Stimulated activated CD4-positive, alpha-beta T cell treated with anti-CD3 and anti-CD28 coated beads, Interleukin-12 subunit alpha, Interleukin-12 subunit beta, amount 100 ng/mL, for 48 hours (primary cell): Measurements from ENCODE around the gene TMEM138.

ENCODE experiments used
- DNase-seq, 3 donors: peaks; one replicate each; pipeline ENCODE4 v3.0.0-alpha.2; 2020; ENCODE audit warnings: low read depth in 2 of 3, low spot score in 1 of 3

The TMEM138 gene

DNA sequence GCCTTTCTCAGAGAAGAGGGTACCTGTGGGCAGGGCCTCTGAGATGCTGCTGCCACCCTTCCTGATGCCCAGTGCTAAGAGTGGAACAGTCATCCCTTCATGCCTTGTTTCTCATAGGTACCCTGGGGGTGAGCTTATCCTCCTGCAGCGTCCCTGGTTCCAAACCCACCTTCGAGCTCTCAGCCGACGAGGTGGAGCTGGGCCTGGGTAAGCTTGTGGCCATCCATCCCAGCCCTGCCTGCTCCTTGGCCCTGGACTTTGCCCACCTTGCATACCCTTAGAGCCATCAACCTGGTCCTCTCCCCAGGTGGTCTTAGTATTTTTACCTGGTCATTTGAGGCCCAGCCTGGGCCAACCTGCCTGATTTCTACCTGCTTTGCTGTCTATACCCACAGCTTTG is 20.5 kb upstream of the TMEM138 start:
- DNase-seq, result no peak

DNA sequence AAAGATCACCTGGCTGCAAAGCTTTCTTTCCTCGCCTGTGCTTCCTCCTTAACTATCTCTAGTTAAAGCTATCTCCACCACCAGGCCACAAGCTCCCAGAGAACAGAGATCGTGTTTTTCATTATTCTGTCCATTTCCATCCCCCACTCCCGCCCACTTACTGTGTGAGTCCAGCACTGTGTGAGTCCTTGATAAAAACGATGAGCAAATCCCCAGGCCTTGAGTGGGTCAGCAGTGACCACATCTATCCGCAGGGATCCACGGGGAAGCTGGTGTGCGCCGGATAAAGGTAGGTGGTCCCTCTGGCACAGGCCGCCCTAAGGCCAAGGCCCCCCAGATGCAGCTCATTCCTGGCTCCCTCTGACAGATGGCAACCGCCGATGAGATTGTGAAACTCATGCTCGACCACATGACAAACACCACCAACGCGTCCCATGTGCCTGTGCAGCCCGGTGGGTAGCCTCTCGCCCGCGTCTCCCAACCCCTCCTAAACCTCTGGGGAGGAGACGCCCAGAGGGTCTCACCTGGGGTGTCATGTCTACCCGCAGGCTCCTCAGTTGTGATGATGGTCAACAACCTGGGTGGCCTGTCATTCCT is 19.9 kb upstream of the TMEM138 start:
- DNase-seq, result no peak

DNA sequence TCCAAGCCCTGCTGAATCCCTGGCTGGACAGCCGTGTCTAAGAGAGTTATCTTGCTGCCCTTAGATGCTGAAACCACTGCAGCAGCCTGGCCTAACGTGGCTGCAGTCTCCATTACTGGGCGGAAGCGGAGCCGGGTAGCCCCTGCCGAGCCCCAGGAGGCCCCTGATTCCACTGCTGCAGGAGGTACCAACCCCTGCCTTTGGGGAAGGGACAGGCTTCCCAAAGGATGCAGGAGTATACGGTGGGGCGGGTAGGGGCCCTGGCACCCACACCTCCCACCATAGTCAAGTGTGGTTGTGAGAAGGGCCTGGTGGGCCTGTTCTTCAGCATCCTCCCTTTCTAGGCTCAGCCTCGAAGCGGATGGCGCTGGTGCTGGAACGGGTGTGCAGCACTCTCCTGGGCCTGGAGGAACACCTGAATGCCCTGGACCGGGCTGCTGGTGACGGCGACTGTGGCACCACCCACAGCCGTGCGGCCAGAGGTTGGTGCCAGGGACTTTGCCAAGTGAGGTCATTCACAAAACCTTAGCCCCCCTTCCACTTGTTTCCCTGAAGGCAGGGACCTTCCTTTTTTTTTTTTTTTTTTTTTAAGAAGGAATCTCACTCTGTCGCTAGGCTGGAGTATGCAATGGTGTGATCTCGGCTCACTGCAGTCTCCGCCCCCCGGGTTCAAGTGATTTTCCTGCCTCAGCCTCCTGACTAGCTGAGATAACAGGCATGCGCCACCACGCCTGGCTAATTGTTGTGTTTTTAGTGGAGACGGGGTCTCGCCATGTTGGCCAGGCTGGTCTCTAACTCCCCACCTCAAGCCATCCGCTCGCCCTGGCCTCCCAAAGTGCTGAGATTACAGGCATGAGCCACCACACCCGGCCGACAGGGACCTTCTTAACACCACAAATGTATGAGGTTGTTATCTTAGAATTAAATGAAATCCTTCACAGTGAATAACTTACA is 18.1 kb upstream of the TMEM138 start:
- DNase-seq, result no peak

DNA sequence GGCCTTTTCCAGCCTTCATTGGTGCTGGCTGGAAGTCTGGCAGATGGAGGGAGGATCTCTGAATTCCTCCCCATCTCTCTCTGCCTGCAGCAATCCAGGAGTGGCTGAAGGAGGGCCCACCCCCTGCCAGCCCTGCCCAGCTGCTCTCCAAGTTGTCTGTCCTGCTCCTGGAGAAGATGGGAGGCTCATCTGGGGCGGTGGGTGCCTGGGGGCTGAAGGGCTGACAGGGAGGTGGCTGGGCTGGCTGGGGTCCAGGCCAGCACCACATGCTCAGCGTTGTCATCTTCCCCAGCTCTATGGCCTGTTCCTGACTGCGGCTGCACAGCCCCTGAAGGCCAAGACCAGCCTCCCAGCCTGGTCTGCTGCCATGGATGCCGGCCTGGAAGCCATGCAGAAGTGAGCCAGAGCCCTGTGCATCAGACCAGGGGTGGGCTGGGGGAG is 17.0 kb upstream of the TMEM138 start:
- no peak for DNase-seq

DNA sequence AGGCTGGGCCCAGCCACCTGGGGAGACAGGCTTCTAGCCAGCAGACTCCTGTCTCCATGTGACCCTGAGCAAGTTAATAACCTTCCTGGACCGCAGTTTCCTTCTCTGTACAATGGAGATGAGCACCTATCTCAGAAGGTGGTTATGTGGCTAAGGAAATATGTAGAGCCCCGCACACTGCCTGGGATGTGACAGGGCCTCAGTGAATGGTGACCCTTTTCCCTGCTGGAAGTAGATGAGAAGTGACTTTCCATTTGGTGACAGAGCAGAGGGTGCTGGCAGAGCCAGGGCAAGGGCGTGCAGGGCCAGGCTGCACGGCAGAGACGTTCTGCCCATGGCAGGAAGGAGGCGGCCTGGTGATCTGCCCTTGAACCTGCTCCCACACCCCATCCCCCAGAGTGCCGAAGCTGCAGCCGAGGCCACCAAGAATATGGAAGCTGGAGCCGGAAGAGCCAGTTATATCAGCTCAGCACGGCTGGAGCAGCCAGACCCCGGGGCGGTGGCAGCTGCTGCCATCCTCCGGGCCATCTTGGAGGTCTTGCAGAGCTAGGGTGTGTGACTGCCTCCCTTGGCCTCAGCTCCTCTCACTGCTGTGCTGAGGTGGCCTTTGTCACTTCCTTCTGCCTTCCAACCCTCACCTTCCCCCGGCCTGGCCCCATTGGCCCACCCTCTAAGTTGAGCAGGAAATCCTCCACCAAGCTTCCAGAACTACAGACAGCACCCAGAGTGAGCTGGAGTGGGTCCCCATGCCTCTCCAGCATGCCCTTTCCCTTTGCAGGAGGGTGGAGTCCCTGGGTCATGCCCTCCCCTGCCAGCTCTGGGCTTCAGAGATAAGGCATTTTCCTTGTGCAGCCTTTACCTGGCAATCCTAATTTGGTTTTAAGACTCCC is 16.0 kb upstream of the TMEM138 start:
- no peak for DNase-seq

DNA sequence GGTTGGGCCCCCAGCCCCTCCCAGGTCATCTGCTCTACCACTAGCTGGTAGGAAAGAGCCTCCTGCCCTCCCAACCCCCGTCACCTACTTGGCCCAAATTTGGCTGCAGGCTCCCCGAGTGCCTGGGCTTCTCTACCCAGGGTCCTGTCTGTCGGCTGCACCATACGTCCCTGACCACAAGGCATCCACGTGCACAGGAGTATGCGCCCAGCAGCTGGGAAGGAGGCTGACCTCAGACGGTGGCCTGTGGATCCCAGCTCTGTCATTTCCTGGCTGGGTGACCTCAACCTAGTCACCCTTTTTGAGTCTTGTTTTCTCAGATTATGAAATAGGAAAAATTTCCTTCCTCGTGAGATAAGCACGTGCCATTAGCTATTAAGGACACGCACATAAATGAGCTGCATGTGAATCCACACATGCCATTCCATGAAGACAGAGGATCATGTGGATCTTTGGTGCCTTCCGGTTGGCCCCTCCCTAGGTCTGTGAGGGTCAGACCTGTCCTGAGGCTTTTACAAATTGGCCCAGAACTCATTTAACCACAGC is 14.2 kb upstream of the TMEM138 start:
- no peak for DNase-seq

DNA sequence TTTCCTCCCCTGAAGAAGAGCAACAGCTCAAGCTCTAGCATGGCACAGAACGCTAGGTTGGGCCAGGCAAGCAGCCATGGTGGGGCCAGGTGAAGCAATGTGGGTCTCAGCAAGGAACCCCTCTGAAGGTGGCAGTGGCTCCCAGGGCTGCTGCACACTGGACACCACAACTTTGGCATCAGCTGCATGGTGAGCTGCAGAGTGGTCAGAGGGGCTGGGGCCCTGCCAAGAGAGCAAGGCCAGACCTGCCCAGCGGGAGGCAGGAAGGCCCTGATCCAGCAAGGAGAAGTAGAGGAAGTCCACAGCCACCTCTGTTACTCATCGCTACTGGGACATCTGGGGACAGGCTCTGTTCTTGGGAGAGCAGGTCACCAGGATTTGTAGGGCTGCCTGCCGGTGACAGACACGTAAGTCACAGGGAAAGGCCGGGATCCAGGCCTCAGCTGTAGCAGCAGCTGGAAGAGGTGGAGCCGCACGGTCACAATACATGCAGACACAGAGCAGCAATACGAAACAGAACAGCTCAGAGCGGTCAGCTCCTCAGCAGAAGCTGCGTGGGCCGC is 12.9 kb upstream of the TMEM138 start:
- DNase-seq, result no peak

DNA sequence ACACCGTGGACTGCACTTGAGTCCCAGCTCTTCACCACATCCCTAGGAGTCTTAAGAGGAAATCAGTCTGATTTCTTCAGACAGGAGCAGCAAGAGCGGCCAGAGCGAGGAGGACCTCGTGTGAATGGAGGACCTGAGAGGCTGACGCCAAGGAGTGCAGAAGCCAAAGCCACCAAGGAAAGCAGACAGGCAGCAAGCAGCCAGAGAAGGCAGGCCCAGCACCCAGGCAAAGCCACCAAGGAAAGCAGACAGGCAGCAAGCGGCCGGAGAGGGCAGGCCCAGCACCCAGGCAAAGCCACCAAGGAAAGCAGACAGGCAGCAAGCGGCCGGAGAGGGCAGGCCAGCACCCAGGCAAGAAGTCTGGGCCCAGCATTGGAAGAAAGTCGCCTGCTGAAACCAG is 12.3 kb upstream of the TMEM138 start:
- DNase-seq, result no peak

DNA sequence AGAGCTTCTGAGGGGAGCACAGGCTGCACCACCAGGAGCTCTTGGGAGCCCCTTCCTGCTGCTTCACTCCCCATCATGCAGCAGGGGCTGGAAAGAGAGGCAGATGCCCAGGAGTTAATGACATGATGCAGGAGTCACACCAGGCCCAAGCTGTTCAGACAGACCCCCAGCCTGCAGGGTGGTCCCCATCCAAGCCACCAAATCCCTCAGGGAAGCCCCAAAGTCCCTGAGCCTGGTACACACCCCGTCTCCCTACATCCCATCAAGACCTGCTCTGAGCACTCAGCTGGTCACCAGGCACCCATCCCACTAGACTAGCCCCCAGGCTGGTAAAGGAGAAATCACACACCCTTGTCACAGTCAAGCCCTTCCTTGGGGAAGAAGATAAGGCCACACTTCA is 11.8 kb upstream of the TMEM138 start:
- DNase-seq, result no peak

DNA sequence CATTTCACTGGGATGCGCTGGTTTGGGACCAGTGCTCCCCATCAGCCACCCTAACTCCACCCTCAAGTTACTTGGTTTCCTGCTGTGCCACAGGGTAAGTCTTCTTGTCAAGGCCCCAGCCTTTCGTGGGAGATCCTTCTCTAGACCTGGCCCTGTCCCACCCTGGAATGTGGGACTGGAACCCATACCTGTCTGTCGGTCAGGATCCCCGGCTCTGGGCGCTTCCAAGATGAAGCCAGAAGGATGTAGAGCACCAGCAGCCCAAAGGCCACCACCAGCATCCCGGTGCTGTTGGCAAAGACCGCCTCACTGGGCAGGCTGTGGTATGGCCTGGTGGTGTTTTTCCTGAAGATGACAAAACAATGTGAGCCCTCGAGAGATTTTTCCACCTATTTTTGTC is 11.4 kb upstream of the TMEM138 start:
- no peak for DNase-seq

DNA sequence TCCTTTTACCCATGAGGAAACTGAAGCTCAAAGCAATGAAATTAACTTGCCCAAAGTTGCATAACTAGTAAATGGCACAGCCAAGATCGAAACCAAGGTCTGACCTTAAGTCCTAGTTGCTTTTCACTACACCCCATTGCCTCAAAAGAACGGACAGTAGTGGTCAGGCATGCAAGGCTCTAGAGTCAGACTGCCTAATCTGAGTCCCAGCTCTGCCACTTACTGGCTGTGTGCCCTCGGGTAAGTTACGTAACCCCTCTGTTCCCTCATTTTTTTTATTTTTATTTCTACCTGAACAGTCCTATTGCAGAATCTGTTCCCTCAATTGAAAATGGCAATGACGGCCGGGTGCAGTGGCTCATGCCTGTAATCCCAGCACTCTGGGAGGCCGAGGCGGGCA is 10.1 kb upstream of the TMEM138 start:
- DNase-seq, result no peak

DNA sequence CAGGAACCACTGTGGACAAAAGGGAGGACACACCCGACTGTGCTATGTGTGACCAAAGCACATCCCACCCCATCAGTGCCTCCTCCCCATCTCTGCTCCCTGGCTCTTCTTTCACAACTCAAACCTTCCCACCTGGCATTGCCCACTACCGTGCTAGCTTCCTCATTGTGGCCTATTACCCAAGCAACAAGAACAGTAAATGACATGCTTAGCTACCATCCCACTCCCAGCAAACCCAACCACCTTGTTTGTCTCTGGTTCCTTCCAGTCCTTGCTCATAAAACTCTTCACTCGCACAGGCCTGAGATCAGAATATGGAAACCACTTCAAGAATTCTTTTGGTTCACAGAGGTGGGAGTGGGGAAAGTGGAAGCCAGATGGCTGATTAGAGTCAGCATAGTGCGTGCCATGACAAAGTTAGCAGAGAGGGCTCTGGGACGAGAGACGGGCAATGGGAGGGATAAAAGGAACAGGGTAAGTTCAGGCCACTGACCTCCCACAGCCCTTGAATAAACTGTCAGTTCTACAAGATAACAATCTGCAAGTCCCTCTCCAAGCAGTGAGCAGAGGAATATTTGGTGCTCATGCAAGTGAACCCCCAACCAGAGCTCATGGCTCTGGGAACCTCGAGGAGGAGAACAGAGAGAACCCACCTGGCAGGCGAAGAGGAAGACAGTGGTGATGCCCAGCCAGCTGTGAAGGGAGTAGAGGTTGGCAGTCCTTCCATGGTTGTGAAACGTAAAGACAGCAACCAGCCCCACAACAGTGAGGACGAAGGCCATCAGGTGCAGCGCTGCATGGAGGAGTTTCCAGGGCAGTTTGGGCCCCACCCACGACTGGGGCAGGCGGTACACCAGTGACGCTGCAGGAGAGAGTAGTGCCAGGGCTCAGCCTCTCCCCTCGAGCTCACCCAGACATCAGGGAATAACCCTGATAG is 8.8 kb upstream of the TMEM138 start:
- no peak for DNase-seq

DNA sequence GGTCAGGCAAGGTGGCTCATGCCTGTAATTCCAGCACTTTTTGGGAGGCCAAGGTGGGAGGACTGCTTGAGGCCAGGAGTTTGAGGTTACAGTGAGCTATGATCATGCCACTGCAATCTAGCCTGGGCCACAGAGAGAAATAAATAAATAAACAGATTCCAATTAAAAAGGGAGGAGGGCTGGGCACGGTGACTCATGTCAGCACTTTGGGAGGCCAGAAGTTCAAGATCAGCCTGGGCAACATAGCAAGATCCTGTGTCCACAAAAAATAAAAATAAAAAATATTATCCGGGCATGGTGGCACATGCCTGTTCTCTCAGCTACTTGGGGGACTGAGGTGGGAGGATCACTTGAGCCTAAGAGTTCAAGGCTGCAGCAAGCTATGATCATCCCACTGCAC is 8.0 kb upstream of the TMEM138 start:
- DNase-seq, result no peak

DNA sequence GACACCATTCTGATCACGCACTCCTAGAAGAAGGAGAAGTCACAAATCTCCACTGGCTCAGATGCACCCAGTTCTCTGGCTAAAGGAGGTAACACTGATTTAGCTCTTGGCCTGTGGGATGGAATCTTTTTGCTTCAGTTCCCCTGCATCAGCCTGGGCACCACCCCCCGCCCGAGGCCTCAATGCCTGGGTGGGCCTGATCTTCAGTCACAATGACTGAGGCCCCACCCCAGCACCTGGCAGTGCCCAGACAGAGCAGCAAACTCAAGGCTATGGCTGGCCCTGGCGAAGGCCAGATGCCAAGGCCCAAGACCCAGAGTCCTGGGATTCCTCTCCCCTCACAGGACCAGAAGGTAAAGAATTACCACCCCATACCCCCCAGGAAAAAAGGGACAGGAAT is 5.5 kb upstream of the TMEM138 start:
- DNase-seq, result no peak

DNA sequence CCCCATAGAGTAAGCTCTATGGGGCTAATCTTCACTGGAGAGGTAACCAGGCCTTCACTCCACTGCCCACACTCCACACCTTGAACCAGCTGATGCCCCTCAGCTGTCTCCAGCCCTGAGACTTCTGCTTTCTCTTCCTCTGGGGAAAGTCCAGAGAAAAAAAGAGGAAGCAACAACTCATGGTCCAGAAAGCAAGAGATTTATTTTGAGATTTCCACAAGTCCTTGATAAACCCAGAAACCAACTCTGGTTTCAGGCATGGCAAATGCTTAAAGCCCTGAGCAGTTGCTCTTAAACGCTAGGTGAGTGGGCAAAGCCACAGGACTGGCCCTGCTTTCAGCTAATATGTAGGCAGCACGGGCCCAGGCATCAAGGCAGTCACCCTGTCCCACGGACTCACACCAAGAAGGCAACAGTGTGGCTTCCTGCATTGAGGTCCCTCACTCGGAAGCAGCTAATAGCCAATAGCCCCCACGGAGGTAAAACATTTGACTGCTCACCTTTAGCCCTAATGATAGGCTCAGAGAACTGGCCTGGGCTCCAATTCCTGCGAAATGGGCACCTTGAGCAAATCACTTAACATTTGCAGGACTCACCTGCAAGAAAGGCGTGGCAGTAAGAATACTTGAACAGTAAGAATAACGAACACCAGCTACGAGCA is 4.8 kb upstream of the TMEM138 start:
- DNase-seq, result no peak

DNA sequence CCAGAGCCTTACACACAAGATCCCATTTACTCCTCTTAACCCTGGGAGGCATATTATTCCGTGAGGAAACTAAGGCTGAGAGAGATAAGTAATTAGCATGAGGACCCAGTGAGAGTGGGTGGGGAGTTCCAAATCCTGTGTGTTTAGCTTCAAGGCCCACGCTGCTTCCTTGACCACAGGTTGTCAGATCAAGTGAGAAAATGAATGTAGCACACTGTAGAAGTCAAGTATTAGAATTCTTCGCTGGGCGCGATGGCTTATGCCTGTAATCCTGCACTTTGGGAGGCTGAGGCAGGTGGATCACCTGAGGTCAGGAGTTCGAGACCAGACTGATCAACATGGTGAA is 4.3 kb upstream of the TMEM138 start:
- no peak for DNase-seq

DNA sequence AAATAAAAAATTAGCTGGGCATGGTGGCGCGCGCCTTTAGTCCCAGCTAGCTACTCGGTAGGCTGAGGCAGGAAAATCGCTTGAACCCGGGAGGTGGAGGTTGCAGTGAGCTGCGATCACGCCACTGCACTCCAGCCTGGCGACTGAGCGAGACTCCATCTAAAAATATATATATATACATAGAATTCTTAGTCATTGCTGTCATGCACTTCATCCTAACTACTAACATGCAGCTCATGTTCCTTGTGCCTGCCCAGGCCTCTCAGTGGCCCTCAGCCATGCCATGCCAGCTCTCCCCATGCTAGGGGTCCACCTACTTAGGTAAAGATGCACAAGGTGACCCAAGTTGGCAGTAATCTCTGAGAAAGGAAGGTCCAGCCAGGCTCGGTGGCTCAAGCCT is 3.6 kb upstream of the TMEM138 start:
- no peak for DNase-seq

DNA sequence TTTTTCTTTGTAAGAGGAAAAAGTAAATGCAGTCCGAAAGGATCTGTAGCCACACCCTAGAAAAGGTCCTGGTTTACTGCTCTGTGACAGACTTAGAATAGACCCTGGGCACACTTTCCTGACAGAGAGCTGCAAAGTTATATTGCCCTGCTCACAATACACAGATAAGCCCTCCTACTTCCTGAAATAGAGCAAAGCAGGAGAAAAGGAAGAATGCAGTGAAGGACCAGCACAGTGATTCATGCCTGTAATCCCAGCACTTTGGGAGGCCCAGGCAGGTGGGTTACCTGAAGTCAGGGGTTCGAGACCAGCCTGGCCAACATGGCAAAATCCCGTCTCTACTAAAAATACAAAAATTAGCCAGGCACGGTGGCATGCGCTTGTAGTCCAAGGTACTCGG is 2.7 kb upstream of the TMEM138 start:
- DNase-seq, result no peak

DNA sequence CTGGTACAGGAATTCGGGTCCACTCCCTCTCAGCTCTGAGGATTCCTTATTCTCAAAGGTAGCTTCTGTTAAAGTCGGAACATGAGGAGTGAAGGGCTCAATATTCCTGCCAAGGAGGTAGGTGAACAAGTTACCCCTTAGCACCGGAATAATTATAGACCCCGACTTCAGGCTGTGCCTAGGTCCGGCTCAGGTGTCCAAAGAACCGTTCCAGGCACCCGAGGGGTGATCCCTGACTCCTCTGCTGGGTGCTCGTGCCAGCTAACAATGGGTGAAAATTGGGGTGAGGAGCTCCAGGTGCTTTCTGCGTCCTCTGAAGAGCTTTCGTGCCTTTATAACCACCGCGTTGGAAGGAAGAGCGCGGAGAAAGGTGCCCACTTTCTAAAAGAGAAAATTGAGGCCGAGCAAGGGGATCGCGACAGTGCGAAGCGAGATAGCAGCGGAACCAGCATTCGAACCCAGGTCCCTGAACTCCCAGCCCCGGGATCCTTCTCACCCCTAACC is 885 bp upstream of the TMEM138 start:
- DNase-seq, result no peak

DNA sequence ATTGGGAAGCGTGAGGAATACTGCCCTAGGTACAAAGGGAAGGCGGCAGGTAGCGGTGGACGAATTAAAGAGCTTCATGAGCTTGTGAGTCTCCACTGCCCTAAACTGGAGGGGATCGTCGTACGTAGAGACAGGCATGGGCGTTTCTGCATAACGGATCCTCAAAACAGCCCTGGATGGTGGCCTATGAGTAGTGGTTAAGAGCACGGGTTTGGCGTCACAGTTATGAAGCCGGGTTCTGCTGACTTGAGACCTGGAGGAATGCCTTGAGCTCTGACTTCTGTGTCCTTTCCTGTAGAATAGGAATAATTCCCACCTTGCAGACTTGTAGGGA is 335 bp downstream of the TMEM138 start:
- DNase-seq, result peak in 2 of 3 donors; percentile 8 to 11
